Brain microvascular endothelial cell (primary cell): ENCODE results near the gene PGBD1.

Experiments
- DNase-seq: peaks from one replicate; pipeline ENCODE4 v3.0.0-alpha.2; 2020
- H3K27ac ChIP-seq: fragments of 250-450 bp; sonication (Bioruptor Pico); 2 replicates; pipeline ENCODE4 v1.5.1; 2020; ENCODE audit warnings: mild to moderate bottlenecking, moderate library complexity
- H3K27me3 ChIP-seq: fragments of 250-450 bp; sonication (Bioruptor Pico); replicated peaks from 2 replicates; pipeline ENCODE4 v1.5.1; 2020; ENCODE audit warnings: mild to moderate bottlenecking
- H3K36me3 ChIP-seq: fragments of 250-450 bp; sonication (Bioruptor Pico); replicated peaks from 2 replicates; pipeline ENCODE4 v1.5.1; 2020; ENCODE audit warnings: mild to moderate bottlenecking
- H3K4me3 ChIP-seq: 2 replicates; pipeline ENCODE4 v1.5.1; 2011; ENCODE audit warnings: low read depth, mild to moderate bottlenecking, control low read depth, low read length, moderate library complexity
- CTCF ChIP-seq: IDR thresholded peaks from 2 replicates; pipeline ENCODE4 v1.5.1; 2011; ENCODE audit warnings: low read depth, mild to moderate bottlenecking, moderate library complexity, low read length, control low read depth, inconsistent platforms; ENCODE audit errors: missing control alignments
- in situ Hi-C: cut with HindIII; loops from 2 replicates; pipeline ENCODE4 v1.10.0; 2017; ENCODE audit warnings: low sequenced_read_pairs, low pct_ligation_motif_present

The PGBD1 gene

GRCh38 chr6:28334286-28335039 is 53.1 kb downstream of the PGBD1 start:
- Histone ChIP-seq H3K4me3 (no peak overlapping the region), H3K27me3 (no peaks in the 10 kb centered on the region), H3K27ac (no peak overlapping the region), H3K36me3 (no peaks in the 10 kb centered on the region)
- TF ChIP-seq CTCF: no peak
- in situ Hi-C loops: no loop called here
- DNase-seq: no peak

- Histone ChIP-seq H3K27me3 (no peaks in the 10 kb centered on the region), H3K27ac (peak overlapping the region; percentile 99), H3K4me3 (peak overlapping the region; percentile 32), H3K36me3 (no peaks in the 10 kb centered on the region)
- in situ Hi-C loops: no loop called here
- TF ChIP-seq CTCF: no peak
- DNase-seq: no peak
Observed at GRCh38 chr6:28335040-28335563, 53.7 kb downstream of the PGBD1 start.

- in situ Hi-C loops: no loop called here
Observed at GRCh38 chr6:28335564-28336283, 54.4 kb downstream of the PGBD1 start, which contains the start of gene ZSCAN31. ZSCAN31 (minus strand) TSS chr6:28336148; CDS start chr6:28329683, 6,465 bp downstream.

GRCh38 chr6:28336284-28337120 is 55.1 kb downstream of the PGBD1 start:
- no peaks in the 10 kb centered on the region for H3K27me3 ChIP-seq
- H3K27ac ChIP-seq: peak overlapping the region; percentile 99
- no peak for TF ChIP-seq CTCF
- in situ Hi-C loops: no loop called here
- peak; percentile 29 for DNase-seq
- peak overlapping the region; percentile 67 for H3K4me3 ChIP-seq
- H3K36me3 ChIP-seq: no peaks in the 10 kb centered on the region

More at GRCh38 chr6:28335564-28336283, 54.4 kb downstream of the PGBD1 start, which contains the start of gene ZSCAN31:
- H3K27ac ChIP-seq: peak within 1 kb of the TSS; percentile 99
- no peak for TF ChIP-seq CTCF
- no peaks in the 10 kb centered on the region for H3K36me3 ChIP-seq
- H3K4me3 ChIP-seq: peak within 1 kb of the TSS; percentile 67
- H3K27me3 ChIP-seq: no peaks in the 10 kb centered on the region
- peak; percentile 99 for DNase-seq

- Histone ChIP-seq H3K4me3 (no peak overlapping the region), H3K36me3 (no peaks in the 10 kb centered on the region), H3K27ac (no peak overlapping the region), H3K27me3 (no peaks in the 10 kb centered on the region)
- TF ChIP-seq CTCF: no peak
- in situ Hi-C loops: no loop called here
- no peak for DNase-seq
Observed at GRCh38 chr6:28337121-28337520, 55.7 kb downstream of the PGBD1 start.
